HL-60/S4 treated with retinoic acid at 250 ng/mL for 4 days and 3 days (cell line): ENCODE results near the gene SEPHS2.

Experiments
- in situ Hi-C: fragments of 300-500 bp; cut with MboI; formaldehyde crosslinking; loops from 2 replicates; pipeline ENCODE4 v1.7.0; 2022; ENCODE audit warnings: low sequenced_read_pairs

Gene SEPHS2

GRCh38 chr16:30430428-30430970, 15.2 kb downstream of the SEPHS2 start:
- in situ Hi-C loops, result loop anchor here (10.0 kb wide), 1 partner anchor 174 kb away; no protein-coding TSS in a partner anchor

GRCh38 chr16:30429678-30430427, 15.8 kb downstream of the SEPHS2 start, which contains the start of gene DCTPP1:
TSS of gene DCTPP1 (minus strand) at chr16:30430030. CDS start at chr16:30429980, 50 bp downstream.
- in situ Hi-C loops, result loop anchor here (10.0 kb wide), 1 partner anchor 175 kb away; no protein-coding TSS in a partner anchor

- in situ Hi-C loops, result no loop called here
Measured at GRCh38 chr16:30429418-30429677, 16.3 kb downstream of the SEPHS2 start.

GRCh38 chr16:30428055-30428454, 17.6 kb downstream of the SEPHS2 start:
- in situ Hi-C loops, result no loop called here

- in situ Hi-C loops, result loop anchor here (25.0 kb wide), 1 partner anchor 309 kb away; the partner anchor contains the start of genes GDPD3 and MAPK3
Measured at GRCh38 chr16:30421010-30421409, 24.7 kb downstream of the SEPHS2 start.

GRCh38 chr16:30418350-30419181, 27.1 kb downstream of the SEPHS2 start:
- in situ Hi-C loops, result loop anchor here (25.0 kb wide), 1 partner anchor 306 kb away; the partner anchor contains the start of genes GDPD3 and MAPK3

- in situ Hi-C loops, result loop anchor here (25.0 kb wide), 1 partner anchor 305 kb away; the partner anchor contains the start of genes GDPD3 and MAPK3
Measured at GRCh38 chr16:30417529-30418349, 27.9 kb downstream of the SEPHS2 start.

- in situ Hi-C loops, result loop anchor here (25.0 kb wide), 1 partner anchor 305 kb away; the partner anchor contains the start of genes GDPD3 and MAPK3
Measured at GRCh38 chr16:30416624-30417528, 28.8 kb downstream of the SEPHS2 start.

GRCh38 chr16:30416047-30416603, 29.5 kb downstream of the SEPHS2 start:
- in situ Hi-C loops, result loop anchor here (25.0 kb wide), 1 partner anchor 304 kb away; the partner anchor contains the start of genes GDPD3 and MAPK3

- in situ Hi-C loops, result loop anchor here (25.0 kb wide), 1 partner anchor 302 kb away; the partner anchor contains the start of genes GDPD3 and MAPK3
Measured at GRCh38 chr16:30414159-30414558, 31.5 kb downstream of the SEPHS2 start.

- in situ Hi-C loops, result loop anchor here (25.0 kb wide), 1 partner anchor 301 kb away; the partner anchor contains the start of genes GDPD3 and MAPK3
Measured at GRCh38 chr16:30413112-30413806, 32.4 kb downstream of the SEPHS2 start.

GRCh38 chr16:30409125-30410060, 36.3 kb downstream of the SEPHS2 start:
- in situ Hi-C loops, result loop anchor here (25.0 kb wide), 1 partner anchor 297 kb away; the partner anchor contains the start of genes GDPD3 and MAPK3

GRCh38 chr16:30407804-30408534, 37.7 kb downstream of the SEPHS2 start:
- in situ Hi-C loops, result loop anchor here (25.0 kb wide), 1 partner anchor 296 kb away; the partner anchor contains the start of genes GDPD3 and MAPK3

- in situ Hi-C loops, result loop anchor here (25.0 kb wide), 1 partner anchor 295 kb away; the partner anchor contains the start of genes GDPD3 and MAPK3
Measured at GRCh38 chr16:30407102-30407803, 38.4 kb downstream of the SEPHS2 start, which contains the start of gene ZNF771. TSS of gene ZNF771 (plus strand) at chr16:30407606. CDS start at chr16:30408054, 448 bp downstream.

GRCh38 chr16:30406795-30407101, 38.9 kb downstream of the SEPHS2 start:
- in situ Hi-C loops, result loop anchor here (25.0 kb wide), 1 partner anchor 294 kb away; the partner anchor contains the start of genes GDPD3 and MAPK3
